NCI-H82 (cell line): ENCODE results near the gene GOLGA5.
"Not testable (repeated sequence)": the region's sequence is repeated elsewhere in the genome, so short reads cannot be mapped to it uniquely, and the experiment has no call there.

Source experiments
- DNase-seq: peaks from one replicate; lab custom pipeline; 2025; lab: John Stamatoyannopoulos, UW

Gene GOLGA5

GRCh38 chr14:92820536-92820840 is 26.4 kb downstream of the GOLGA5 start:
- DNase-seq = not testable (repeated sequence)

GRCh38 chr14:92830902-92831301 is 36.8 kb downstream of the GOLGA5 start:
- no peak for DNase-seq

DNA sequence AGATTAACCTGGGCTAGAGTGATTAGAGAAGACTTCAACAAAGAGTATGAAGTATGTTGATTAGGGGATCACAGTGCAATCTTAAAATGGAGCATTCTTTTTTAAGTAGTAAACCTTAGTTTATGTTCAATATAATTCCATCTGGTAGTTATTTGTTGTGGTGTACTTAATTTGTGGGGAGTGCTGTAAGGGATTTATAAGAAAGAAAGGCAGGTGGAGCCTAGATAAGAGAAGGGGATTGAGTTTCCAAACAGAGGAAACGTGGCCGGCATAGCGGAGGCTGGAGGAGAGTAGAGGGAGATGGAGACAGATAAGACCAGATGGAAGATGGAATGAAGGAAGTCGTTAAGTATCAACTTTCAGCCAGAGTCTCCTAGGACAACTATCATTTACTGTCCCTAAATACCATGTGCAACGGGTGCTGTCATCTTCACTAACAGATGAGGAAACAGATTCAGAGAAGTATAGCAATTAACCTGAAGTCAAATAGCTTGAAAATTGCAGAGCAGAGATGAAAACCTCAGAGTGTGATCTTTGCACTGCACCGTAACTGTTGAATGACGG is 38.1 kb downstream of the GOLGA5 start:
- no peak for DNase-seq

- DNase-seq = no peak
Measured at GRCh38 chr14:92841930-92842329, 47.8 kb downstream of the GOLGA5 start.

- DNase-seq = no peak
Measured at GRCh38 chr14:92844204-92844603, 50.1 kb downstream of the GOLGA5 start.

DNA sequence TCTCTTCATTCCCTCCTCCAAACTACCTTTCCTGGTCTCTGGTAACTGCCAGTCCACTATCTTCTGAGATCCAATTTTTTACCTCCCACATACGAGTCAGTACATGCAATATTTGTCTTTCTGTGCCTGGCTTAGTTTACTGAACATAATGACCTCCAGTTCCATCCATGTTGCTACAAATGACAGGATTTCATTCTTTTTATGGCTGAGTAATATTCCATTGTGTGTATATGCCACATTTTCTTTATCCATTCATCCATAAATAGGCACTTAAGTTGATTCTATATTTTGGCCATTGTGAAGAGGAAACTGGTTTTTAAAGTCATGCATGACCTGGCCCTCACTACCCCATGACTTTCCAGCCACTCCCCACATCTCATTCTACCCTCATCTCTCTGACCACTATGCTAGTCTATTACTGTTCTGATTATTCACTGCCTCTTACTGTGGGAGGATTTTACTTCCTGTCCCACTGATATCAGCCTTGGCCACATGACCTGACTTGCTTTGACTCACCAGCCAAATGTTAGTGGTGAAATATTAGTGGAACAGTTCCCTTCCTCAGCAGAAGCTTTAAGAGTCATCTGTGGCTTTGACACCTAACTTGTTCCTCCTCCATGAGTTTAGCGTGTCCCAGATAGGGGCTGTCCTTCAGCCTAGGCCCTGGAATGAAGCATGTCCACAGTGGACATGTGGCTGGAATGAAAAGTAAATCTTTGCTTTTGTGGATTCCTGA is 52.2 kb downstream of the GOLGA5 start:
- DNase-seq = no peak

DNA sequence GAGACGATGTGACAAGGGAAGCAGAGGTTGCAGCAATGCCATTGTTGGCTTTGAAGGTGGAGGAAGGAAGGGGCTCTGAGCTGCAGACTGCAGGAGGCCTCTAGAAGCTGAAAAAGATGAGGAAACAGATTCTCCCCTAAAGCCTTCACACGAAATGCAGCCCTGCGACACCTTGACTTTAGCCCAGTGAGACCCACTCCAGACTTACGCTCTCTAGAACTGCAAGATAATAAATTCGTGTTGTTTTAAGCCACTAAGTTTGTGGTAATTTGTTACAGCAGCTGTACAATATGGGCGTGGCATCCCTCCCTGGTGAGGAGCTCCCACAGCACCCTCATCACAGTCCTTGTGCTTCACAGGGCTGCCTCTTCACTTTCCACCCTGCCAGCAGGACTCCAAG is 53.2 kb downstream of the GOLGA5 start:
- DNase-seq = no peak

- DNase-seq = no peak
Measured at GRCh38 chr14:92847749-92848148, 53.6 kb downstream of the GOLGA5 start.

- DNase-seq = peak; percentile 6
Measured at GRCh38 chr14:92848887-92849286, 54.8 kb downstream of the GOLGA5 start.

GRCh38 chr14:92850492-92850891 is 56.4 kb downstream of the GOLGA5 start:
- DNase-seq = no peak

- not testable (repeated sequence) for DNase-seq
Measured at GRCh38 chr14:92853136-92853535, 59.0 kb downstream of the GOLGA5 start.

- no peak for DNase-seq
Measured at GRCh38 chr14:92860049-92860840, 66.1 kb downstream of the GOLGA5 start.

- DNase-seq = no peak
Measured at GRCh38 chr14:92861856-92862745, 68.0 kb downstream of the GOLGA5 start.

DNA sequence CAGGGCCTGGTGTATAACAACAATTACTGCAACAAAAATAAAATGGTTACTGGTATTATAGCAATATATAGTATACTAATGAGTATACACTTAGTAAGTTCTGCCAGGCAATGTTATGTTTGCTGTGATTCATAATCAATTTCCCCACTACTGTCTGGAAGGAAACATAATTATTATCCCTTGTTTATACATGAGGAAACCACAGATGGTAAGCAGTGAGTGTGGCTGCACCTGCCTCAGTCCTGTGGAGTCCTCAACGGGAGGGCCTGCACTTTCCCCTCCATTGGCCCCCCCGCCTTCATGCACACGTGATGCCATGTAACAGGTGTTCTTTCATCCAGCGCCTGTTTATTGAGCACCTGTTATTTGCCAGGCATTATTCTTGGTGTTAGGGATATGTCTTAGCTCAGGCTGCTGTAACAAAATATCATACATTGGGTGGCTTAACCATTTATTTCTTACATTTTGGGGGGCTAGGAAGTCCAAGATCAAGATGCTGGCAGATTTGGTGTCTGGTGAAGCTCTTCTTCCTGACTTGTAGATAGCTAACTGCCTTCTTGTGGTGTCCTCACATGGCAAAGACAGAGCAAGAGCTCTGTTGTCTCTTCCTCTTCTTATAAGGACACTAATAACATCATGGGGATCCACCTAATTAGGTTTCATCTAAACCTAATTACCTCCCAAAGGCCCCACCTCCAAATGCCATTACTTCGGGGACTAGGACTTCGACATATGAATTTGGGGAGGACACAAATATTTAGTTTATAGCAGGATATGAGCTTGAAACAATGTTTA is 69.4 kb downstream of the GOLGA5 start:
- DNase-seq = no peak

GRCh38 chr14:92865674-92866073 is 71.6 kb downstream of the GOLGA5 start:
- DNase-seq = no peak

DNA sequence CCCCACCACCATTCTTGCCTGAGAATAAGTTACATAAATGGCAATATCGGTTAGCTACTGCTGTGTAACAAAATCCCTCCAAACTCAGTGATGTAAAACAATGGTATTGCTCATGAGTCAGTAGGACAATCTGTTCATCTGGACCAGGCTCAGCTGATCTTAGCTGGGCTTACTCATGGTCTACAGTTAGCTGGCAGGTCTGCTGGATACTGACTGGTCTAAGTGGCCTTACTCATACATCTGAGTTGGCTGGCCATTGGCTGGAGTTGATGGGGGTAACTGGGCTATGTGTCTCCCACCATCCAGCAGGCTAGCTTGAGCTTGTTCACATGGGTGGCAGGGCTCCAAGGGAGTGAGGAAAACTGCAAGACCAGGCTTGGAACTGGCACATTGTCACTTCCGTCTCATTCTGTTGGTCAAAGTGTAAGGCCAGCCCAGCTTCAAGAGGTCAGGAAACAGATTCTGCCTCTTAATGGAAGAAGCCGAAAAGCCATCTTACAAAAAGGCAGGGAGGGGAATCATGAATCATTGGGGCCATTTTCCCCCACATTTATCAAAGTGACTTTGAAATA is 72.2 kb downstream of the GOLGA5 start:
- no peak for DNase-seq

DNA sequence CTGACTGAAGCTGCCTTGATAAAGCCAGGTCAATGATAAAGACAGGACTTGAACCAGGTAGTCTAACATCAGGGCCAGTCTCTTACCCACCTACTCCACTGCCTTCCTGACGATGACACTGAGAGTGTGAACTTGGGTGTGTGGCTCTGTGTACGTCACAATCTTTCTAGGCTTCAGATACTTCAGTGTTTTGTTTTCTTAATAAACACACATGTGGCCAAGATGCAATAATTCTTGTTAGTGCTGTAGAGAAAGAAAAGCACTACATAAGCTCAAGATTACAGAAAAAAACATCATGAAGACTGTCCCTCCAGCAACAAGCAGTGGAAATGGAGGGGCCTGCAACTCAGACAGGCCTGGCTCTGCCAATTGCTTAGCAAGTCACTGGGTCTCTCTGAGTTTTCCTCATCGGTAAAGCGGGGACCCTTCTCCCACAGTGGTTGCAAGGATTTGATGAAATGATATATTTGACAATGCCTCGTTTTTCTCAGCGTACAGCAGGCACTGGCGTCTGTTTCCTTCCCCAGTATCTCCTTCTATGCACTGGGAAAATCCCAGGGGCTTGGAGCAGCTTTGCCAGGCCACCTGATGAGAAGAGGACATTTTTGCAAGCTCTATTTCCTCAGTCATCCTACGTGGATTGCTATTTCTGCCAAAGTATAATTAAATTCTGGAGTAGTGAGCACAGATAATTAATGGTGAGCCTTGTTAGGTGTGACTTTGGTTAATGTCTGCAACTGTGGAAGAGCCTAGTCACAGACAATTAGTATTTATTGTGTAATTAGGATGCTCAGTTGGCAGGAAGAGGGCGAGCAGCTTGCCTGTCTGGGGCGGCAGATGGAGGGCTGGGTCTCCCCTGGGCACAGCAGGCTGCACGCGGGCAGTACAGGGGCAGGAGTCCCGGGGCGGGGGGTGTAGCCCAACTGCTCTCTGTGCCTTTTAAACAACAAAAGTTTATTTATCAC is 73.1 kb downstream of the GOLGA5 start:
- peak; percentile 37 for DNase-seq

DNA sequence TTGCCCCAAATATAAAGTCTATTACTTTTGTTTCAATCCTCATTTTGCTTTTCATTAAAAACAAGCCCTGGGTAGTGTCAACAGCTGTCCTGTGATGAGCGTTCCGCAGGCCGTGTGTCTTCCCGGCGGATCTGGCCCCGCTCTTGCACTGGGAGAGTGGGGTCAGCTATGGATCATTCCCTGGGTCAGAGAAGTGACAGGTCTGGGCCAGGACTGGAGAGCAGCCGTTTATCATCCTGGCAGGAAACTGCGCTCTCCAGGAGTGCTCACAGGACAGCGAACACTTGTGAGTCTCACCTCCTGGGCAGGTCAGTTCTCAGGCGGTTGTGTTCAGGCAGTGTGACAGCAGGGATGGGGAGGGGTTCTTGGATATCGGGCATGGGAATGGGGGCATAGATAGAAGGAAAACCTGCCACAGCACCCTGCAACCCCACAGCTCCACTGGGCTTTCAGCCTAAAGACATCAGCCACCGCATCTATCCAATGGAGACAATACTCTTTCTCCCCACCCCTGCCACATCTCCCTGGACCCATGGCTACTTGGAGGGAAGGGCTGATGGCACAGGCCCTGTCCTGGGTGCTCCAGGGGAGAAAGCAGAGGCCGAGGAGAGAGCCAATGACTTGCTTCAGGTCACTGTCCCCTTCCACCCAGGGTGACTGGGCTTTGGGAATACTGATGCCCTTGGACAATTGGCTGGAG is 81.0 kb downstream of the GOLGA5 start:
- DNase-seq = no peak

GRCh38 chr14:92877757-92878431 is 83.8 kb downstream of the GOLGA5 start:
- no peak for DNase-seq
